GM18498 (cell line): ENCODE results near the gene RCOR3.
"Not testable (repeated sequence)": the region's sequence is repeated elsewhere in the genome, so short reads cannot be mapped to it uniquely, and the experiment has no call there.

Experiments
- ATAC-seq: cut with Tn5 transposase; IDR thresholded peaks from one replicate; pipeline ENCODE4 v1.9.1; 2021; ENCODE audit warnings: mild to moderate bottlenecking, moderate library complexity; ENCODE audit not compliant: unreplicated experiment

The RCOR3 gene

DNA sequence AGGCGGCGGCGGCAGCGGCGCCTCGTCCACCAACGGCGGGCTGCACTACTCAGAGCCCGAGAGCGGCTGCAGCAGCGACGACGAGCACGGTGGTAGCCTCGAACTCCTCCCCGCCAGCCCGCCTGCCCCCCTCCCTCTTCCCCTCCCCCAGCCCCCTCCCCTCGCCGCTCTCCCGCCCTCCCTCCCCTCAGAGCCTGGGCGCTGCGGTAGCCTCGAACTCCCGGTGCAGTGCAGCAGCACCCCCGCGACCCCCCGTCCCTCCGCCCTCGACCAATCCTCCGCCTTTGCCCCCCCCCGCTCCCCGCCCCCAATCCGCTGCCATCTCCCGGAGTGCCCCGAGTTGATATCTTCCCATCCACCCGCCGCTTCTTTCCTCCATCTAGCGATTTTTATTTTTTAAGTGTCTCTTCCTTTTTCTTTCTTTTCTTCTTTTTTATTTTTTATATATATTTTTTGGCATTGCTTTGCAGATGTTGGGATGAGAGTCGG is 516 bp downstream of the RCOR3 start:
- ATAC-seq, result peak; percentile 16

DNA sequence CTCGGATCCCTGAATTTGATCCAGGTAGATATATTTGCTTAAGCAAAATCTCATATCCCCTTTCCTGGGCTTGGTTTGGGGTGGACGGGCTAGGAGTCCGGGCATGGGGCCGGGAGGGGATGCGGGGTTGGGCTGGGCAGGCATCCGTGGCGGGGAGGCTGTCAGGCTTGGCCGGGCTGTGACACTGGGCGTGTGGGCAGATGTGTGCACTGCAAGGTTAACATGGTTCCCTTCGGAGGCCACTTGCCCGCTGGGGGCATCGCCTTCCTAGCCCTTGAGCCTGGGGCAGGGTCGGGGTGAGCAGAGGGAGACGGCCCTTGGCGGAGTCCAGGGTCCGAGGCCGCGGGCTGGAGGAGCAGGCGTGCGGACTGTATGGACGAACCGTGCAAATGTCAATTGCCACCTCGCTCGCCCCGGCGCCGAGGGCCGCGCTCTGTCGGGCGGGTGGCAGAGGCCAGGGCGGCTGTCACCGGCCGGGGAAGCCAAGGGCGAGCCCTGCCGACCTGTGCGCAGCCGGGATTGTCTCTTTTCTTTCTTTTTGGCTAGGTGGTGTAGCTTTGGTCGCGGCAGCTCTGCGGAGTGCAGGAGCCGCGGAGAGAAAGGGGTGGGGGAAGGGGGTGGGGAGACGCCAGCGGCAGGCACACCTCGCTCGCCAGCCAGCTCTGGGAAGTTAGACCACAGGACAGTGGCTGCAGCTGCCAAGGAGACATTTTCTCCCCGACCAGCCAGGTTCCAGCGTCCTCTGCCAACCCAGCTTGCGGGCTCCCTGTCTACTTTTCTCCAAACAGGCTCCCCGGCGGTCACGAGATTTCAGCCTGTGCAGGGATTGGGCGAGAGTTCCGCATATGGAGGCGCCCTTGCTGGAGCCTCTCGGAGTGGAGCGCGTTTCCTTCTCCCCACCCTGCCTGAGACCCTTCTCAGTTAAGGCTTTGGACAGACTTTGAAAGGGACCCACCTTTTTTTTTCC is 1.3 kb downstream of the RCOR3 start:
- peak; percentile 36 for ATAC-seq

DNA sequence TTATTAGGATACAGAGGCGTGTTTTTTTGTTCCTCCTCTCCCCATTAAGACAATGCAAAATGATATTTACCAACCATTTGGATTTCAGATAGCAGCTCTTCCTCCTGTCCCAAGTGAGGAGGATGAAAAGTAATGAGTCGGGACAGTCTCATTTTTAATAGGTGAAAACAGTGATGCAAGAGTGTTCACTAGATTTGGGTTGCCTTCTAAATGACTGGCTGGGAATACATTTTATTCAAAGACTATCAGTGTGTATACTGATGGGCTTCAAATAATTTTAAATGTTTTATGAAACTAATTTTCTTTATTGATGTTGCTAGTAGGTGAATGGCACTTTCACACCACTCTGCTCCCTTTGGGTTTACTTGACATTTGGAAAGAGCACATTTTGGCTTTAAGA is 2.1 kb downstream of the RCOR3 start:
- no peak for ATAC-seq

DNA sequence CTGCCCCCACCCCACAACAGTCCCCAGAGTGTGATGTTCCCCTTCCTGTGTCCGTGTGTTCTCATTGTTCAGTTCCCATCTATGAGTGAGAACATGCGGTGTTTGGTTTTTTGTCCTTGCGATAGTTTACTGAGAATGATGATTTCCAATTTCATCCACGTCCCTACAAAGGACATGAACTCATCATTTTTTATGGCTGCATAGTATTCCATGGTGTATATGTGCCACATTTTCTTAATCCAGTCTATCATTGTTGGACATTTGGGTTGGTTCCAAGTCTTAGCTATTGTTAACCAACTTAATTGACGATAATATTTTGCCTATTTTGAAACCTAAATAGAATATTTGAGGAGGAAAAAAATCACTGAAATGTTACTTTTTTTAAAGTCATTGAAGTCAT is 3.9 kb downstream of the RCOR3 start:
- ATAC-seq, result not testable (repeated sequence)

DNA sequence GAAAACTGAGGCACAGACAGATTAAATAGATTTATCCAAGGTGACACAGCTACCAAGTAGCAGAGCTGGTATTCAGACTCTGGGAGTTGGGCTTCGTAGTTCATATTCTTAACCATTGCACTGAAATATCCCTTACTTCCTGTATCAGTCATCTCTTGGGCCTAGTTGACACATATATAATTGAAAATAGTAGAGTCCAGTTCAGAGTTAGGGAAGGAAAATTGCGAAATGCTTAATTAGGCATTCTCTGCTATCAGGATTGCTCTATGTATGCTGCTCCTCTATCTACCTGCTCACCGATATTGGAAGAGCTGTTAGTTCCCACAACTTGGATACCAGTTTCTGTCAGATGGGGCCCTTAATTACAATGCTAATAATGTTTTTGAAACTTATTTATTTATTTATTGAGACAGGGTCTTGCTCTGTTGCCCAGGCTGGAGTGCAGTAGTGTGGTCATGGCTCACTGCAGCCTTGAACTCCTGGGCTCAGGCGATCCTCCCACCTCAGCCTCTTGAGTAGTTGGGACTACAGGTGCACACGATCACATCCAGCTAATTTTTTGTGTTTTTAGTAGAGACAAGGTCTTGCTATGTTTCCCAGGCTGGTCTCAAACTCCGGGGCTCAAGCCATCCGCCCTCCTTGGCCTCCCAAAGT is 8.2 kb downstream of the RCOR3 start:
- no peak for ATAC-seq

DNA sequence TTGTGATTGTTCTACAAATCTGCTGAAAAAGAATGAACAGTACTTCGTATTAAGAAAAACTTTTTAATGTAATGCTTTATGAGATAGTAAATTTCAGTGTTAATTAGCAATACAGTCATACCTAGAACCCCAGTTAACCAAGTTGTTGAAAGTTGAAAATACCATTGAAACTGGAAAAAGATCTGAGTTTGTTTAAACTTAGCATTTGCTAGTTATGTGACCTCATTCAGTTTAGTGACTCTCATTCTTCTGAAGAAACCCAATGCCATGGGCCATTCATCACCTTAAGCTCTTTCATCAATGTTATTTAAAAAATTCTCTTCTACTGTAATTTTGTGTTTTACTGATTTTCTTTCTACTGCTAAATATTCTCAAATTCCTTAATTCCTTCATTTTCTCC is 20.2 kb downstream of the RCOR3 start:
- no peak for ATAC-seq

DNA sequence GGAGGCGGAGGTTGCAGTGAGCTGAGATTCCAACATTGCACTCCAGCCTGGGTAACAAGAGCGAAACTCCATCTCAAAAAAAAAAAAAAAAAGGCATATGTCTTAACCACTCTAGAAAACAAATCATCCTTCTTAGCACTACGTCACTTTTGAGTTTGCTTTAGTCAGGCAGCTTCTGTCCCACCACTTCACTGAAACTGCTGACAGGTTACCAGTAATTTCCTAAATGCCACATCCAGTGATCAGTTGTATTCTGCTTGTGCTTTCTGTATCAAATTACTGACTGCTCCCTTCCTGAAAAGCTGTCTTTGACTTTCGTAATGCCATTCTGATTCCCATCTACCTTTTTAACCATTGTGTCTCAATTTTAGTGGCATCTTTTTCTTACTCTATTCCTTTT is 21.7 kb downstream of the RCOR3 start:
- ATAC-seq, result no peak

DNA sequence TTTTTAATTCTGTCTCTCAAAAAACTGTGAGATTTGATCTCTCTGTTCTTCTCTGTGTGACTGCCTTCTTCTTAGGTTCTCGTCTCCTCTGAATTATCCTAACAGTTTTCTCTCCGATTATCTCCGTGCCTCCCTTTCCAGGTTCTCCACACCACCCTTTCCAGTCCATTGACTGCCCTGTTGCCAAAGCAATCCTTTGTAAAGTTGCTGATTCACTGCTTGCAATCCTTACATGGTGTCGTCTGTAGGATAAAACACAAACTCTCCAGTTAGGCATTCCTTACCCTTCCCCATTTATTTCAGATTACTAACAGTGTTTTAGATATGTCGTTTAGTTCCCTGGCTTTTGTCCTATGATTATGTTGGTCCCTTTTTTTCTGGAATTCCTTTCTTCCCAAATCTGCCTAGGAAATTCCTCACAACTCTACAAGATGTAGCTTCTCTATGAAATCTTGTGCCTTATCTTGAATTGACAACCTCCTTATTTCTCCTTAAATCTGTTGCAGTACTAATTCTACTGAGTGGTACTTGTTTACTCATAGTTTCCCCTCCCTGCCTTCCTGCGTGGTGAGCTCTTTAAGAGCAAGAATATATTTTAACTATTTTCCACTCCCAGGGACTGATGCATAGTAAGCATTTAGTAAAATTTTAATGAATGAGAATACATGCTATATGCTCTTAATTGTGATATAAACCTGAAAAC is 22.3 kb downstream of the RCOR3 start:
- ATAC-seq, result no peak

DNA sequence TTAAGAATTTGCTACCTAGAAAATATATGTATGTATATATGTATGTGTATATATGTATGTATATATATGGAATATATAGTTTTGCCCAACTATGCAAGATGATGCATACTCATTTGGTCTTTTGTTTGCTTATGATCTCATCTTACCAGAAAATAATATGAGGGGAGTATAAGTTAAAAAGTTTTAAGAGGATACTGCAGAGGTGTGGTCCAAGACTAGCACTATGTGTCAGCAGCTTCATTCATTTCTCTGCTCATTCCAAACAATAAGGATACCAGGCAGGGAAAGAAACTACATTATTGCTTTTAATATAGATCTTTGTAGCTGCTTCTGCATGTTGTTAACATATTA is 22.8 kb downstream of the RCOR3 start:
- ATAC-seq, result no peak

DNA sequence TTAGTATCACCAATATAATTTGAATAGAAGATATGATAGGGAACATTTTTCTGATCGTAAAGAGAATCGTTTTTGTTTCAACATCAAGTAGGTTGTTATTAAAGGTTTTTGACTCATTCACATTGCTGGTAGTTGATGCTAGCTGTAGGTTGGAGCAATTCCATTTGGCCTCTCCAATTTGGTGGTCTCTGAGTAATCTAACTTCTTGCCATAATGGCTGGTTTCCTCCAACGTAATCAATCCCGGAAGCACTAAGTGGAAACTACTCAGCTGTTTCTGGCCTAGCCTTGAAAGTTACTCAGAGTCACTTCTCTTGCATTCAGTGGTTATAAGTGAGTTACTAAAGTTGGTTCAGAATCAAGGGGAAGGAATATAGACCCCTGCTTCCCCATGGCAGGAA is 26.0 kb downstream of the RCOR3 start:
- ATAC-seq, result no peak

DNA sequence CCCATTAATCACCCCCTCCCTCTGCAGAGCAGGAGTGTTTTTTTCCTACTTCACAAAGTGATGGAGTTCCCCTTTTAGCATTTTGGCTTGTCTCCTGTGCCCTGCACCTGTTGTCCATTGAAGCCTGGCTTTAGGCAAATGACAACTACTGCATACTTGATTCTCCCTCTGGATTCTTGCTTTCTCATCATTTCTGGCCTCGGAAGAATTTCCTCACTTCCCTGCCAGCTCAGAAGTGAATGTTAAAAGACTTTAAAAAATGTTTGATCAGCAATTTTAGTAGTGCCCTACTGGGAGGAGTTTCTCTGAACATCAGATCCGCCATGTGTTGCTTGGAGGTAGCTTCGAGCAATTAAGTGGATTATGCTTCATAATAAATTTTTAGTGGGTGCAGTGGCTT is 28.1 kb downstream of the RCOR3 start:
- ATAC-seq, result no peak

DNA sequence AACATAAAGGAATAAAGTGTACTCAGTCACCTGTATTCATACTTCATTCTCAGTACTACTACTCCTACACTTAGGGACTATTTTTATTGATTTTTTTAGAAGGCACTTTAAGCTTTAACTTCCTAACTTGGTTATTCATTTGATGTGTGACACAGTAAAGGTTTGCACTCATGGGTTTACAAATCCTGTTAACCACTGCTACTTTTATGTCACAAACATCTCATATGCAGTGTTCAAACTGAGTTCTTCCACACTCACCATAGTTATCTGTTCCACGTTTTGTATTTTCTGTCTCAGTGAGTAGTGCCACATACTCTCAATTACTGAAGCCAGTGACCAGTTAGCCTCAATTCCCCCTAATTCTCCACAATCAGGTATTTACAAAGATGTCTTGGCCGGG is 33.2 kb downstream of the RCOR3 start:
- no peak for ATAC-seq

DNA sequence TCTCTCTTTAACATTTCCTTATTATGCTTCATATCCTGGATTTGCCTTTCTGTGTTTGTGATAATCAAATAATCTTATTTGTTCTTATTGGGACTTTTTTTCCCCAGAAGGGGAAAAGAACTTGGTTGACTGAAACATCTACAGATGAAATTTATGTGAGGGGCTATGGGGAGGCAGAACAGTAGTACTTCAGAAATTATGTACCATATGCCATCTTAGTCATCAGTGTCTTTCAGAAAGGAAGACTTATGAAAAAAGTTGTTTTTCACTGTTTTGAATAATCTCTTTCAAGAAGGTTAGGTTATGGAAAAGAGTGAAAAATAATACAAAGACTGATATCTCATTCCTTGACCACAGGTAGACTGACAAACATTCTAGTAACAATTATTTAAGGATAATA is 37.2 kb downstream of the RCOR3 start:
- ATAC-seq, result no peak

DNA sequence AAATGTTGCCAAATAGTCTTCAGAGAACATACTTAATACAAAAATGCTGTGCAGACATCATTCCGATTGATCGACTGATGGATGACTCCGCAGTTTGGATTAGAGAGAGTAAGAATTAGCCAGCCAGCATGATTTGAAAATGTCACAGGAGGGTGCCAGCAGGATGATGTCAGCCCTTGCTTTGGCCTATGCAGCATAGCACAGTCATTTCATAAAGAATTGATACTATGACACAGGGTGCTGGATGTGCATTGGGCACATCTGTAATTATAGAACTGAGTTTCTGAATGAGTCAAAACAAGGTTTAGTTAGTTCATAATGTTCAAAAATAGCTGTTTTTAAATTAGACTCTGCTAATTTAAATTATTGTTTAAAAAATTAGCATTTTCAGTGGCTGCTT is 45.9 kb downstream of the RCOR3 start:
- ATAC-seq, result peak; percentile 96

DNA sequence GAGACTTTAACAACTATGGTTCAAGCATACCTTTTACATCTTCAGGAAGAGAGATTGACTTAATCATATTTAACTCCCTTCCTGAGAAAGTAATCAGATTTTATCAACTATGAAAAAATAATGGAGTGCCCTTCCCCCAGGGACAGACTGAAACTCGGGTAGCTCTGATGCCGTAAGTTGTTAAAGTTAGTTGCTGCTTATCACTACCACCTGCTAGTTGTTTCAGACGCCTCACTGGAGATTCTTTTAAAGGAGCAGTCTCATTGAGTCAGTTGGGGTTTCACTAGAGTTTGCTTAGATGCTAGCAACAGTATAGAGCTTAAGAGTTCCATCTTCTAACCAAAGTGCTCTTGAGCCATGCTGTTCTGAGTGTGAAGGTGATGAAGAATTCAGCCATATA is 50.5 kb downstream of the RCOR3 start:
- ATAC-seq, result no peak

DNA sequence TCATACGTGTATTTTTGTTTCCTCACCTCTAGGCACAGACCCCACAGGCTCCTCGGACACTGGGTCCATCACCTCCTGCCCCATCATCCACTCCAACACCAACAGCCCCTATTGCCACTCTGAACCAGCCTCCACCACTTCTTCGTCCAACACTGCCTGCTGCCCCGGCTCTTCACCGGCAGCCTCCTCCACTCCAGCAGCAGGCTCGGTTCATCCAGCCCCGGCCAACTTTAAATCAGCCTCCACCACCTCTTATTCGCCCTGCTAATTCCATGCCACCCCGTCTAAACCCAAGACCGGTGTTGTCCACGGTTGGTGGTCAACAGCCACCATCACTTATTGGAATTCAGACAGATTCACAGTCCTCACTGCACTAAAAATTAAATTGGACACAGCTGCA is 54.2 kb downstream of the RCOR3 start:
- no peak for ATAC-seq

DNA sequence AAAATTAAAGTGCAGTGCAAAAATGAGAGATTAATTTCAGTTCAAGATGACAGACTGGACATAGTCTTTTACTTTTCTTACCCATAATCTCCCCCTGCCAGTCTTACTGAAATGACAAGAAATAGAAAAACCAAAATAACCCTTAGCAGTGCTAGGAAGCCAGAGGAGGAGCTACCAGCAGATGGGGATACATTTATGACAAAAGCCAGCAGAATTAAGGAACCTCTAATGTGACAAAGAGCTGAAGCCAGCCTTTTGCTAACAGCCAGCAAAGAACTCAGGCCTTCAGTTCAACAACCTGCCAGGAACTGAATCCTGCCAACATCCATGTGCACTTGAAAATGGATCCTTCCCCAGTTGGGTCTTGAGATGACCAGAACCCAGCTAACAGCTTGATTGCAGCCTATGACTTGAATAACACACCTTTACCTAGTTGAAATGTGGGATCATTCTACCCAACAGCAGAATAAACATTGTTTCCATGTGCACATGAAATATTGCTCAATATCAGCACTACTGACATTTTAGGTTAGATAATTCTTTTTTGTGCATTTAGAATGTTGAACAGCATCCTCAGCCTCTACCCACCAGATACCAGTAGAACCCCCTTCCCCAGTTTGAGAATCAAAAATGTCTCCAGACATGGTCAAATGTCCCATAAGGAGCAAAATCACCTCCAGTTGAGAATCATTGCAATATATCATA is 59.6 kb downstream of the RCOR3 start:
- ATAC-seq, result no peak

DNA sequence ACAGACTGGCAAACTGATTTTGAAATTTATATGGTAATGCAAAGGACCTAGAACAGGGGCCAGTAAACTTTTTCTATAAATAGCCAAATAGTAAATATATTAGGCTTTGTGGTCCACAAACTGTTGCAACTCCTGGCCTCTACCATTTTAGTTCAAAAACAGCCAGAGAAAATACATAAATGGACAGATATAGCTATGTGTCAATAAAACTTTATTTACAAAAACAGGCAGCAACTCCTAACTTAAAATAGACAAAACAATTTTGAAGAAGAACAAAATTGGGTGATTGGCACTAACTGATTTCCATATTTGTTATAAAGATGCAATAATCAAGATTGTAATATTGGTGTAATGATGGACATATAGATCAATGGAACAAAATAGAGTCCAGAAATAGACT is 60.7 kb downstream of the RCOR3 start:
- no peak for ATAC-seq

DNA sequence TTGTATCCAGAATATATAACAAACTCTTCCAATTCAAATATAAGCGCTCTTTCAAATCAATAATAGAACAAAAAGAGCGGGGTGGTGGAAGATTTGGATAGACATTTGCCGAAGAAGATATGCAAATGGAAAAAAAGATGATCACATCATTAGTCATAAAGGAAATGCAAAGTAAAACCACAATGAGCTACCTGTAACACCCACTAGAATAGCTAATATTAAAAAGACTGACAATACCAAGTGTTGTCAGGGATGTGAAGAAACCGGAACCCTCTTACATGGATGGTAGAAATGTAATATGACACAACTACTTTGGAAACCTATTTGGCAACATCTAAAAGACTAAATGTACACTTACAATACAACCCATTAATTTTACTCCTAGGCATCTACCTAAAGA is 61.8 kb downstream of the RCOR3 start:
- no peak for ATAC-seq

DNA sequence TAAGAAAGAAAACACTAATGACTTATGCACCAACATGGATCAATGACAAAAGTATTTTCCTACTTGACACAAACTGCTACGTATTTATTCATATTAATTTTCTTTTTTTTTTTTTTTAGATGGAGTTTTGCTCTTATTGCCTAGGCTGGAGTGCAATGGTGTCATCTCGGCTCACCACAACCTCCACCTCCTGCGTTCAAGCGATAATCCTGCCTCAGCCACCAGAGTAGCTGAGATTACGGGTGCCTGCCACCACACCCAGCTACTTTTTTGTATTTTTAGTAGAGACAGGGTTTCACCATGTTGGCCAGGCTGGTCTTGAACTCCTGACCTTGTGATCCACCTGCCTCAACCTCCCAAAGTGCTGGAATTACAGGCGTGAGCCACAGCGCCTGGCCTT is 62.5 kb downstream of the RCOR3 start:
- ATAC-seq, result not testable (repeated sequence)
